ENCODE measurements around the gene HDAC4.

DNA sequence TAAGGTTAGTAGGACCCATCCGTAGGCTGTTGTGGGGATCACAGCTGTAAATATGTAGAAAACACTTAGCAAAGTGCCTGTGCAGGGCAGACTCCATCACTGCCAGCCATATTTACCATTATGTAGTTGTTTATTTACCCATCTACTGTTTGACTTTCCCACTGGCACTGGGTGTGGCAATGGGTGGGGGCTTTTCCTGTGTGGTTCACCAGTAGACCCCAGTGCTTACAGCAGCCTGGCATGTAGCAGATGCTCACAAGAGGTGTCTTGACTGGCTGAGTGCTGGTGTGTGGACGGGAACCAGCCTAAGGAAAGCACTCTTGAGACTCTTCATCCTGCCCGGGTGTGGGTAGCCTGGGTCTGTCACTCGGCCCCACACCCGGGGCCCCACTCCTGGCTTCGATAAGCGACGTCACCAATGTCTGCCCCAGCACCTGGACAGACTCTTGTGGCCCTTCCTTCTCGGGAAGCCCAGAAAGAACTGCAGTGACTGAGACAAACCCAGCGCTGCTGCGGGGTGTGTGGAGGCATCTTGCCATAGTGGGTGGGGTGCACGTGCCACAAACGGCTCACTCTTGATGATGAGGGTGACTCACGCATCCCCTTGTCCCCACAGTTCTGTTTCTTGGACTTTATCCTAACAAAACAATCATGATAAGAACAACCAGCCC lies 78.3 kb downstream of the HDAC4 start:
- TF ChIP-seq, protein P1, sequence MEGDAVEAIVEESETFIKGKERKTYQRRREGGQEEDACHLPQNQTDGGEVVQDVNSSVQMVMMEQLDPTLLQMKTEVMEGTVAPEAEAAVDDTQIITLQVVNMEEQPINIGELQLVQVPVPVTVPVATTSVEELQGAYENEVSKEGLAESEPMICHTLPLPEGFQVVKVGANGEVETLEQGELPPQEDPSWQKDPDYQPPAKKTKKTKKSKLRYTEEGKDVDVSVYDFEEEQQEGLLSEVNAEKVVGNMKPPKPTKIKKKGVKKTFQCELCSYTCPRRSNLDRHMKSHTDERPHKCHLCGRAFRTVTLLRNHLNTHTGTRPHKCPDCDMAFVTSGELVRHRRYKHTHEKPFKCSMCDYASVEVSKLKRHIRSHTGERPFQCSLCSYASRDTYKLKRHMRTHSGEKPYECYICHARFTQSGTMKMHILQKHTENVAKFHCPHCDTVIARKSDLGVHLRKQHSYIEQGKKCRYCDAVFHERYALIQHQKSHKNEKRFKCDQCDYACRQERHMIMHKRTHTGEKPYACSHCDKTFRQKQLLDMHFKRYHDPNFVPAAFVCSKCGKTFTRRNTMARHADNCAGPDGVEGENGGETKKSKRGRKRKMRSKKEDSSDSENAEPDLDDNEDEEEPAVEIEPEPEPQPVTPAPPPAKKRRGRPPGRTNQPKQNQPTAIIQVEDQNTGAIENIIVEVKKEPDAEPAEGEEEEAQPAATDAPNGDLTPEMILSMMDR (IDR thresholded peaks at IDR 0.05), result no peak
- no peak for TF ChIP-seq EZH2 (IDR thresholded peaks at IDR 0.05; ENCODE audit: borderline replicate concordance, insufficient read depth, low read depth, low read length, poor library complexity, severe bottlenecking)
